ENCODE measurements around the gene CDH13.

DNA sequence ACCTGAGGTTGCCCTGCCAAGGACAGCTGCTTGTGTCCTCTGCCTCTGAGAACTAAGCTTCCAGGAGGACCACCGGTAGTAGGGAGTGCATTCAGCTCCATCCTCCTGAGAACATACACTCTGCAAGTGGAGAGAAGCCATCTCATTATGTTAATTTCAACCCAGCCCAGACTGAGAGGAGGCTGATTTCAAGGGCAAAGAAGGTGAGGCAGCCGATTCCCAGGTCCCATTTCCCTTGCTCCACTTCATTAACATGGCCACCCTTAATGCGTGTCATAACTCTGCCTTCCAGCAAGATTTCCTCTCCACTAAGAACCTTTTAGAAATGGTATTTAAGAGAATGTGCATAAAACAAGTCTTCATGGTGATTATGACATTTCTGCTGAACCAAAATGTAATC, 72.5 kb downstream of the CDH13 start:
- TF ChIP-seq, protein P1, sequence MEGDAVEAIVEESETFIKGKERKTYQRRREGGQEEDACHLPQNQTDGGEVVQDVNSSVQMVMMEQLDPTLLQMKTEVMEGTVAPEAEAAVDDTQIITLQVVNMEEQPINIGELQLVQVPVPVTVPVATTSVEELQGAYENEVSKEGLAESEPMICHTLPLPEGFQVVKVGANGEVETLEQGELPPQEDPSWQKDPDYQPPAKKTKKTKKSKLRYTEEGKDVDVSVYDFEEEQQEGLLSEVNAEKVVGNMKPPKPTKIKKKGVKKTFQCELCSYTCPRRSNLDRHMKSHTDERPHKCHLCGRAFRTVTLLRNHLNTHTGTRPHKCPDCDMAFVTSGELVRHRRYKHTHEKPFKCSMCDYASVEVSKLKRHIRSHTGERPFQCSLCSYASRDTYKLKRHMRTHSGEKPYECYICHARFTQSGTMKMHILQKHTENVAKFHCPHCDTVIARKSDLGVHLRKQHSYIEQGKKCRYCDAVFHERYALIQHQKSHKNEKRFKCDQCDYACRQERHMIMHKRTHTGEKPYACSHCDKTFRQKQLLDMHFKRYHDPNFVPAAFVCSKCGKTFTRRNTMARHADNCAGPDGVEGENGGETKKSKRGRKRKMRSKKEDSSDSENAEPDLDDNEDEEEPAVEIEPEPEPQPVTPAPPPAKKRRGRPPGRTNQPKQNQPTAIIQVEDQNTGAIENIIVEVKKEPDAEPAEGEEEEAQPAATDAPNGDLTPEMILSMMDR (IDR thresholded peaks at IDR 0.05), result no peak
- TF ChIP-seq EP300 (IDR thresholded peaks at IDR 0.05) (no peak), POLR2A (IDR thresholded peaks at IDR 0.05; ENCODE audit: low read depth) (no peak)

All from esophagus muscularis mucosa (tissue), 4 donors.